Frontal cortex (tissue), 4 donors: ENCODE results near the gene MIA2. TPM values are rescaled to one million over a fixed set of nuclear protein-coding genes. Genes with fewer than 3 reads are reported as not detected.

Experiments
- DNase-seq, 2 donors: peaks; one replicate each; pipeline ENCODE4 v3.0.0; 2012; ENCODE audit warnings: low spot score in 2 of 2
- FAIRE-seq: peaks from 2 replicates; lab custom pipeline; 2012; peaks lifted over from hg19 to GRCh38; lab: Jason Lieb, UNC
- total RNA-seq: library from RNA; depleted of rRNA; stranded (reverse); fragments of >200 nt; gene quantifications from one replicate; pipeline ENCODE4 v1.2.3, GENCODE V29; 2014
- donor health status: control.
- donor health status: control.
- donor health status: control.

MIA2 gene
- total RNA-seq, 1 donor from 2014 or later: 24.5 TPM

GRCh38 chr14:39423793-39424192, 190.1 kb downstream of the MIA2 start:
- DNase-seq: no peak
- no peak for FAIRE-seq

- DNase-seq (no peak), FAIRE-seq (peak; percentile 96)
Measured at GRCh38 chr14:39425947-39426346, 192.2 kb downstream of the MIA2 start.

DNA sequence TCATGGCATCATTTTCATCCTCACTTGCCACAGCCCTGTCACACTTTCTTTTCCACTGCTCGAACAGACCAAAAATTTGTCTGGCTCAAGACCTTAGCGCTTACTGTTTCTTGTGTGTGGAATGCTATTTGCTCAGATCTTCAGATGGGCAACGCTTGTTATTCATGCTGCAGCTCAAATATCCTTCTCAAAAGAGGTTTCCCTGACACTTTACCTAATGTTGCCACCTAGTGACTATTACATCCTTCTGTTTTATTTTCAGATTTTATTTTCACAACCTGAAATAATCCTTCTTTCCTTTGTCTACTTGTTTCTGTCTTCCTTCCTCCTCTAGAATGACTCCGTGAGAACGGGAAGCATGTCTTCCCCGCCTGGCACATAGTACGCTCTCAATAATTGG, 192.9 kb downstream of the MIA2 start:
- FAIRE-seq (no peak), DNase-seq (no peak)

- FAIRE-seq (no peak), DNase-seq (no peak)
Measured at GRCh38 chr14:39428118-39428517, 194.4 kb downstream of the MIA2 start.

DNA sequence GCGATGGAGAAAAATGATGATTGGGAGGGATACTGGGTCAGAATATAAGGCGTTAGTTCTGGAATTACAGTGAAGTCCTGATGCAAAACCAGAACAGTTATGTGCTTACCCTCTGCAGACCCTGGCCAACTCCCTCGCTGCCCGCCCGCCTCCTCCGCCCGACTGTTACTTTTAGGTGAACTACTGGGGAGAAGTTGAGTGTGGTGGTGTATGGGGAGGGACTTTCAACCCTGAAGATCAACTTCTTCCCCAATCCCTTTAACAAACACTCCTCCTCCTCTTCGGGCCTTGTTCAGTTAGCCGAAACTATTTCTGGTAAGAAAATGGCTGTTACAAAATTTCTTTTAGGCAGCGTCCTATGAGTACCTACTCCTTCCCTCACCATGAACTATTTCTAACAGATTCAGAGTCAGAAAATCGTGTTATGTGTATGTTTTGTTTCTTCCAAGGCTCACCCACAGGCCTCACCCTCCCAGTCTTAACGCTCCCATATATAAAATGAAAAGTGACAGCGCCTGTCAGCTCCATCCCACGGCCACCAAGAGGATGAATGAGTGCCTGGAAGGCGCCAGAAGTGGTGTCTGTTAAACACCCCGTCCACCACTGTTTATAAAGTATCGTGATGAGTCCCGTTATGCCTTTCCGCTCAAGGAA, 197.2 kb downstream of the MIA2 start:
- FAIRE-seq (no peak), DNase-seq (no peak)

DNA sequence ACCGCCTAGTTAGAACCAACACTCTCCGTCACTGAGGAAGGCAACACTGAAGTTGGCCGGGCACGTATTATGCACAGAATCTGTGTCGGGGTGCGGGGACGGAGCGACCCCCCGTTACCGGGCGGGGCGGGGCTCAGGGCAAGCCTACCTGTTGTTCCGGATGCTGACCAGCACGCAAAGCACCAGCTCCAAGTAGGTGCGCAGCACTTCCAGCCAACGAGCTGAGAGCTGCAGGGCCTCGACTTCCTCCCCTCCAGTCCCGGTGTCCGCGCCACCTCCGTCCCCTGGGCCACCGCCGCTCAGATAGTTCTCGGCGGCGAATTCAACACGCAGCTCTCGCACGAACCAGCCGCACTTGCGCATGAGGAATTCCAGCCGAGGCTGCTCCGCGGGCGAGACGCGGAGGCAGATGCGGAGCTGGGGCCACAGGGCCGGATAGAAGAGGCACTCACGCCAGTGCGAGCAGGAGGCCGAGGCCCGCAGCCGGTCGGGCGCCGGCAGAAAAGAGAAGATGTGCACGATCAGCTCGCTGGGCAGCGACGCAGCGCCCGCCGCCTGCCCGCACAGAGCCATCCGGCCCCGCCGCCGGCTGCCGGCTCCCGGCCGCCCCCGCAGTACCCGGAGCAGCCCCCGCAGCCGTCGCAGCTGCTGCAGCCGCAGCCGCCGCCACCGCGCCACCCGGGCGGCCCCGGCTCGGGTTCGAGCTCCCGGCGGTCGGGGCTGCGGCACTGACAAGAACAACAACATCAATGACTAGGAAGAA, 197.9 kb downstream of the MIA2 start:
- no peak for FAIRE-seq
- DNase-seq: no peak

- no peak for FAIRE-seq
- peak; percentile 93 to 98 for DNase-seq
Measured at GRCh38 chr14:39432179-39432618, 198.5 kb downstream of the MIA2 start, which contains the start of gene FBXO33. FBXO33 (minus strand) TSS chr14:39432433; CDS start chr14:39432162, 271 bp downstream.

GRCh38 chr14:39432619-39433451, 199.1 kb downstream of the MIA2 start:
- FAIRE-seq: no peak
- DNase-seq: peak; percentile 67 to 73

DNA sequence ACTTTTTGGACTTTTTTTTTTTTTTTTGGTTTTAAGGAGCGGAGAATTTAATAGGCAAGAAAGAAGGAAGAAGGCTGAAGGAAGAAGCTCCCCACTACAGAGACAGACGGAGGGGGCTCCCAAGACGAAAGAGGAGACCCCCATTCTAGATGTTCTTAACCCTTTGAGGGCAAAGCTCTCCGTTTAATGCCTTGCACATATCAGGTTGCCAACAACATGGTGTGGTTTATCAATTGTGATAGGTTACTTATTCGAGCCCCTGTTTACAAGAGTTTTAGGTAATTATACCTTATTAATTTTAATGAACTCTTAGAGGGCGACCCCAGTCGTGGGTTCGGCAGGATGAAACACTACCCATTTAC, 199.7 kb downstream of the MIA2 start:
- FAIRE-seq: no peak
- no peak for DNase-seq

DNA sequence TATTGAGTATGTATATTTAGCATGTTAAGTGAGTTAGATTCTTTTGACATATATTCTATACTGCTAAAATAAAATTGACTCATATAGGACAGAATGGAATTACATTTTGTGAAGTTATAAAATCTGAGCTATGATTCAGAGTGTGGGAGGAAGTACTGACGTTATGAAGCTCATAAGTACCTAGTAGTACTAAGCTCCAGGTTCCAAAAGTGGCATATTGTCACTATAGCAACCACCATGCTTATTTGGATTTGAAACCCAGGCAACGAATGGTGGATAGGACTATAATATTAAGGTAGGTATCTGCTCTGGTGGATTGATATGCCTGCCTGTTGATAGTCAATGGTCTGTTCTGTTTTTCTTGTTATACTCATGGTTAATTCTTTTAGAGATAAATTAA, 200.7 kb downstream of the MIA2 start:
- FAIRE-seq (no peak), DNase-seq (no peak)

GRCh38 chr14:39435241-39435640, 201.5 kb downstream of the MIA2 start:
- FAIRE-seq (no peak), DNase-seq (no peak)

Other genes starting within 250 kb of the MIA2 start
- 182 TPM for gene SEC23A, start 130.7 kb upstream of the MIA2 start, total RNA-seq
- gene GEMIN2, start 119.6 kb upstream of the MIA2 start, total RNA-seq: 62.0 TPM
- 102 TPM for gene TRAPPC6B, start 63.6 kb upstream of the MIA2 start, total RNA-seq
- gene PNN, start 58.7 kb upstream of the MIA2 start, total RNA-seq: 39.1 TPM
- gene FBXO33, start 198.5 kb downstream of the MIA2 start, total RNA-seq: 24.5 TPM